Measurements from ENCODE around the gene APLP1. TPM values are rescaled to one million over a fixed set of nuclear protein-coding genes. Genes with fewer than 3 reads are reported as not detected.
"Not testable (repeated sequence)": the region's sequence is repeated elsewhere in the genome, so short reads cannot be mapped to it uniquely, and the experiment has no call there.

Gene APLP1
- polyA plus RNA-seq, 1 donor (not counting 4 experiments of a cell fraction or from before 2014, with no cell fraction given): 0.50 TPM

DNA sequence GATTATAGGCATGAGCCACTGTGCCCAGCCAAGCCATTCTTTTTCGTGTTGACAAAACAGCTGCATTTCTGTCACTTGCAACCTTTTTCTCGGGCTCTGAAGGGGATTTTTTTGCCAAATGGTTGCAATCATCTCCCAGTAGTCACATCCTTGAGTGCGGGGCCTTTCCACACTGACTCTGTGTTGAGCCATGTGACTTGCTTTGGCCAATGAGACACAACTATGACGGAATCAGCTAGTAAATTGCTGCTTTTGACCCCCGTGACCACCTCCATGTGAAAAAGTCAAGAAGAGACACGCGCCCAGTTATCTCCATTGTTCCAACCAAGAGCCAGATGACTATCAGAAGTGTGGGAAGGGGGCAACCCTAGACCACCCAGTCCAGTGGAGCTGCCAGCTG, 34.4 kb upstream of the APLP1 start:
- TF ChIP-seq, protein P1, sequence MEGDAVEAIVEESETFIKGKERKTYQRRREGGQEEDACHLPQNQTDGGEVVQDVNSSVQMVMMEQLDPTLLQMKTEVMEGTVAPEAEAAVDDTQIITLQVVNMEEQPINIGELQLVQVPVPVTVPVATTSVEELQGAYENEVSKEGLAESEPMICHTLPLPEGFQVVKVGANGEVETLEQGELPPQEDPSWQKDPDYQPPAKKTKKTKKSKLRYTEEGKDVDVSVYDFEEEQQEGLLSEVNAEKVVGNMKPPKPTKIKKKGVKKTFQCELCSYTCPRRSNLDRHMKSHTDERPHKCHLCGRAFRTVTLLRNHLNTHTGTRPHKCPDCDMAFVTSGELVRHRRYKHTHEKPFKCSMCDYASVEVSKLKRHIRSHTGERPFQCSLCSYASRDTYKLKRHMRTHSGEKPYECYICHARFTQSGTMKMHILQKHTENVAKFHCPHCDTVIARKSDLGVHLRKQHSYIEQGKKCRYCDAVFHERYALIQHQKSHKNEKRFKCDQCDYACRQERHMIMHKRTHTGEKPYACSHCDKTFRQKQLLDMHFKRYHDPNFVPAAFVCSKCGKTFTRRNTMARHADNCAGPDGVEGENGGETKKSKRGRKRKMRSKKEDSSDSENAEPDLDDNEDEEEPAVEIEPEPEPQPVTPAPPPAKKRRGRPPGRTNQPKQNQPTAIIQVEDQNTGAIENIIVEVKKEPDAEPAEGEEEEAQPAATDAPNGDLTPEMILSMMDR (optimal IDR thresholded peaks at IDR 0.05 in 1 of 3, IDR thresholded peaks at IDR 0.05 in 1 of 3, conservative IDR thresholded peaks at IDR 0.05 in 1 of 3; ENCODE audit: extremely low read depth in 1 of 3, insufficient read depth in 2 of 3, low read length in 3 of 3): no peak
- TF ChIP-seq EZH2 (IDR thresholded peaks at IDR 0.05; ENCODE audit: low read length): no peak
- Histone ChIP-seq H4K20me1 (ENCODE audit: control insufficient read depth, extremely low read depth, insufficient read depth, low read length) (no peaks in the 10 kb centered on the region), H3K4me3 (ENCODE audit: control insufficient read depth in 2 of 3, extremely low read depth in 1 of 3, insufficient read depth in 2 of 3, low read depth in 1 of 3, low read length in 3 of 3) (no peak overlapping the region), H2AFZ (ENCODE audit: control insufficient read depth, low read length) (no peak overlapping the region), H3K9me3 (ENCODE audit: control insufficient read depth, low read depth, low read length) (peaks cover 1% of the 10 kb centered on the region), H3K4me2 (ENCODE audit: control insufficient read depth, extremely low read depth, insufficient read depth, low read depth, low read length) (no peak overlapping the region), H3K27ac (ENCODE audit: control insufficient read depth, insufficient read depth, low read length) (no peak overlapping the region), H3K27me3 (ENCODE audit: control insufficient read depth, extremely low read depth, insufficient read depth, low read length) (peaks cover 4% of the 10 kb centered on the region), H3K36me3 (ENCODE audit: control insufficient read depth in 2 of 2, extremely low read depth in 1 of 2, insufficient read depth in 2 of 2, low read length in 2 of 2) (no peaks in the 10 kb centered on the region), H3K4me1 (ENCODE audit: control insufficient read depth, extremely low read depth, insufficient read depth, low read length) (no peaks in the 10 kb centered on the region), H3K9me1 (ENCODE audit: control insufficient read depth, extremely low read depth, insufficient read depth, low read length) (no peaks in the 10 kb centered on the region), H3K9ac (ENCODE audit: control insufficient read depth, extremely low read depth, insufficient read depth, low read length) (no peak overlapping the region), H3K79me2 (ENCODE audit: control insufficient read depth, insufficient read depth, low read length) (no peaks in the 10 kb centered on the region)
- FAIRE-seq (no peak), DNase-seq (ENCODE audit: low read depth, low spot score) (no peak)
- dilution Hi-C loops (cut with MboI; ENCODE audit: extremely low pct_ligation_motif_present, low sequenced_read_pairs): no loop called here

DNA sequence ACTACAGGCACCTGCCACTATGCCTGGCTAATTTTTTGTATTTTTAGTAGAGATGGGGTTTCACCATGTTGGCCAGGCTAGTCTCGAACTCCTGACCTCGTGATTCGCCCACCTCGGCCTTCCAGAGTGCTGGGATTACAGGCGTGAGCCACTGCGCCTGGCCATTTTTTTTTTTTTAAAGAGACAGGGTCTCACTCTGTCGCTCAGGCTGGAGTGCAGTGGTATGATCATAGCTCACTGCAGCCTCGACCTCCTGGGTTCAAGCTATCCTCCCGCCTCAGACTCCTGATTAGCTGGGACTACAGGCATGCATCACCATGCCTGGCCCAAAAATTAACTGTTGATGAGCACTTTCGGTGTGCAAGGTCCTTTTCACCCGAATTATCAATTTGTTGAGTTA, 32.3 kb upstream of the APLP1 start:
- H3K4me2 ChIP-seq (ENCODE audit: control insufficient read depth, extremely low read depth, insufficient read depth, low read depth, low read length); DNase-seq (ENCODE audit: low read depth, low spot score); H3K27ac ChIP-seq (ENCODE audit: control insufficient read depth, insufficient read depth, low read length); H3K9me3 ChIP-seq (ENCODE audit: control insufficient read depth, low read depth, low read length); H3K36me3 ChIP-seq (ENCODE audit: control insufficient read depth in 2 of 2, extremely low read depth in 1 of 2, insufficient read depth in 2 of 2, low read length in 2 of 2); dilution Hi-C loops (cut with MboI; ENCODE audit: extremely low pct_ligation_motif_present, low sequenced_read_pairs); H3K4me3 ChIP-seq (ENCODE audit: control insufficient read depth in 2 of 3, extremely low read depth in 1 of 3, insufficient read depth in 2 of 3, low read depth in 1 of 3, low read length in 3 of 3); H3K9ac ChIP-seq (ENCODE audit: control insufficient read depth, extremely low read depth, insufficient read depth, low read length); FAIRE-seq; H3K27me3 ChIP-seq (ENCODE audit: control insufficient read depth, extremely low read depth, insufficient read depth, low read length); H3K79me2 ChIP-seq (ENCODE audit: control insufficient read depth, insufficient read depth, low read length); H3K9me1 ChIP-seq (ENCODE audit: control insufficient read depth, extremely low read depth, insufficient read depth, low read length); H2AFZ ChIP-seq (ENCODE audit: control insufficient read depth, low read length); H4K20me1 ChIP-seq (ENCODE audit: control insufficient read depth, extremely low read depth, insufficient read depth, low read length); H3K4me1 ChIP-seq (ENCODE audit: control insufficient read depth, extremely low read depth, insufficient read depth, low read length): not testable (repeated sequence)

DNA sequence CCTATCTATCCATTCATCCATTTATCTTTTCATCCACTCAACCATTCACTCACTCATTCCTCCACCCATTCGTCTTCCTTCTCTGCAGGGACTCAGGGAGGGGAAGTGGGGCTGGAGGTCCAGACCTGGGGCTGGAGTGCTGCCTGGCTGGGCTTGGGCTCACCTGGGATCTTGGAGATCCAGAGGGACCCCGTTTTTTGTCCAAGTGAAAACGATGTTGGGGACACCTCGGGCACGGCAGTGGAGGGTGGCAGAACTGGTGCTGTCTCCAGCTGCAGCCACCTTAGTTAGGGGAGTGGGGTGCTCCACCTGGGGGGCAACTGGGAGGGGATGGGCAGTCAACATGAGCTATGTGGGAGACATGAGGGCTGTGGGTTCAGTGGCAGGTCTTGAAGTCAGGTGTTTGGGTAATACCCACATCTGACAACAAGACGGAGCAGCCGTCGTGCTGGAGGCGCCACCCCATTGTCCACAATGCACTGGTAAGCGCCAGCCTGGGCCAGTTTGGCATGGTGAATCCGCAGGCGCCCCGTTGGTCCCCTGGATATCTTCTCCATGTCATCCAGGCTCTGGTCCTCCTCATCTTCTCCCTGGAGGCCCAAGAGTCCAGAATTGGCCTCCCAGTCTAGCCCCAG, 26.3 kb upstream of the APLP1 start:
- DNase-seq (ENCODE audit: low read depth, low spot score): no peak
- Histone ChIP-seq H3K4me3 (ENCODE audit: control insufficient read depth in 2 of 3, extremely low read depth in 1 of 3, insufficient read depth in 2 of 3, low read depth in 1 of 3, low read length in 3 of 3) (no peak overlapping the region), H3K27me3 (ENCODE audit: control insufficient read depth, extremely low read depth, insufficient read depth, low read length) (peaks cover 34% of the 10 kb centered on the region), H2AFZ (ENCODE audit: control insufficient read depth, low read length) (no peak overlapping the region), H3K27ac (ENCODE audit: control insufficient read depth, insufficient read depth, low read length) (no peak overlapping the region), H4K20me1 (ENCODE audit: control insufficient read depth, extremely low read depth, insufficient read depth, low read length) (no peaks in the 10 kb centered on the region), H3K36me3 (ENCODE audit: control insufficient read depth in 2 of 2, extremely low read depth in 1 of 2, insufficient read depth in 2 of 2, low read length in 2 of 2) (no peaks in the 10 kb centered on the region), H3K4me1 (ENCODE audit: control insufficient read depth, extremely low read depth, insufficient read depth, low read length) (peaks cover 3% of the 10 kb centered on the region), H3K9me3 (ENCODE audit: control insufficient read depth, low read depth, low read length) (peaks cover 2% of the 10 kb centered on the region), H3K9ac (ENCODE audit: control insufficient read depth, extremely low read depth, insufficient read depth, low read length) (no peak overlapping the region), H3K79me2 (ENCODE audit: control insufficient read depth, insufficient read depth, low read length) (no peaks in the 10 kb centered on the region), H3K9me1 (ENCODE audit: control insufficient read depth, extremely low read depth, insufficient read depth, low read length) (no peaks in the 10 kb centered on the region), H3K4me2 (ENCODE audit: control insufficient read depth, extremely low read depth, insufficient read depth, low read depth, low read length) (no peak overlapping the region)
- no peak for FAIRE-seq
- dilution Hi-C loops (cut with MboI; ENCODE audit: extremely low pct_ligation_motif_present, low sequenced_read_pairs): no loop called here
- TF ChIP-seq, protein P1 (optimal IDR thresholded peaks at IDR 0.05 in 1 of 3, IDR thresholded peaks at IDR 0.05 in 1 of 3, conservative IDR thresholded peaks at IDR 0.05 in 1 of 3; ENCODE audit: extremely low read depth in 1 of 3, insufficient read depth in 2 of 3, low read length in 3 of 3): no peak
- no peak for TF ChIP-seq EZH2 (IDR thresholded peaks at IDR 0.05; ENCODE audit: low read length)

All from keratinocyte (primary cell).